ENCODE results near the gene ALG11.

GRCh38 chr13:51976890-51977289, 35.3 kb upstream of the ALG11 start:
- TF ChIP-seq POLR2AphosphoS5 (IDR thresholded peaks at IDR 0.05), result no peak
- TF ChIP-seq, protein P1, sequence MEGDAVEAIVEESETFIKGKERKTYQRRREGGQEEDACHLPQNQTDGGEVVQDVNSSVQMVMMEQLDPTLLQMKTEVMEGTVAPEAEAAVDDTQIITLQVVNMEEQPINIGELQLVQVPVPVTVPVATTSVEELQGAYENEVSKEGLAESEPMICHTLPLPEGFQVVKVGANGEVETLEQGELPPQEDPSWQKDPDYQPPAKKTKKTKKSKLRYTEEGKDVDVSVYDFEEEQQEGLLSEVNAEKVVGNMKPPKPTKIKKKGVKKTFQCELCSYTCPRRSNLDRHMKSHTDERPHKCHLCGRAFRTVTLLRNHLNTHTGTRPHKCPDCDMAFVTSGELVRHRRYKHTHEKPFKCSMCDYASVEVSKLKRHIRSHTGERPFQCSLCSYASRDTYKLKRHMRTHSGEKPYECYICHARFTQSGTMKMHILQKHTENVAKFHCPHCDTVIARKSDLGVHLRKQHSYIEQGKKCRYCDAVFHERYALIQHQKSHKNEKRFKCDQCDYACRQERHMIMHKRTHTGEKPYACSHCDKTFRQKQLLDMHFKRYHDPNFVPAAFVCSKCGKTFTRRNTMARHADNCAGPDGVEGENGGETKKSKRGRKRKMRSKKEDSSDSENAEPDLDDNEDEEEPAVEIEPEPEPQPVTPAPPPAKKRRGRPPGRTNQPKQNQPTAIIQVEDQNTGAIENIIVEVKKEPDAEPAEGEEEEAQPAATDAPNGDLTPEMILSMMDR (IDR thresholded peaks at IDR 0.05; ENCODE audit: poor library complexity, severe bottlenecking), result no peak
